Stimulated activated CD8-positive, alpha-beta memory T cell treated with anti-CD3 and anti-CD28 coated beads, Interleukin-2, amount 100 ng/mL, for 1 hour (primary cell): ENCODE measurements around the gene RNF166.
A peak's percentile ranks its signal among the peaks of the same experiment; 100 is the strongest.

ENCODE experiments used
- DNase-seq, 2 donors: peaks; one replicate each; pipeline ENCODE4 v3.0.0-alpha.2; 2020; ENCODE audit warnings: low read depth in 2 of 2

The RNF166 gene

DNA sequence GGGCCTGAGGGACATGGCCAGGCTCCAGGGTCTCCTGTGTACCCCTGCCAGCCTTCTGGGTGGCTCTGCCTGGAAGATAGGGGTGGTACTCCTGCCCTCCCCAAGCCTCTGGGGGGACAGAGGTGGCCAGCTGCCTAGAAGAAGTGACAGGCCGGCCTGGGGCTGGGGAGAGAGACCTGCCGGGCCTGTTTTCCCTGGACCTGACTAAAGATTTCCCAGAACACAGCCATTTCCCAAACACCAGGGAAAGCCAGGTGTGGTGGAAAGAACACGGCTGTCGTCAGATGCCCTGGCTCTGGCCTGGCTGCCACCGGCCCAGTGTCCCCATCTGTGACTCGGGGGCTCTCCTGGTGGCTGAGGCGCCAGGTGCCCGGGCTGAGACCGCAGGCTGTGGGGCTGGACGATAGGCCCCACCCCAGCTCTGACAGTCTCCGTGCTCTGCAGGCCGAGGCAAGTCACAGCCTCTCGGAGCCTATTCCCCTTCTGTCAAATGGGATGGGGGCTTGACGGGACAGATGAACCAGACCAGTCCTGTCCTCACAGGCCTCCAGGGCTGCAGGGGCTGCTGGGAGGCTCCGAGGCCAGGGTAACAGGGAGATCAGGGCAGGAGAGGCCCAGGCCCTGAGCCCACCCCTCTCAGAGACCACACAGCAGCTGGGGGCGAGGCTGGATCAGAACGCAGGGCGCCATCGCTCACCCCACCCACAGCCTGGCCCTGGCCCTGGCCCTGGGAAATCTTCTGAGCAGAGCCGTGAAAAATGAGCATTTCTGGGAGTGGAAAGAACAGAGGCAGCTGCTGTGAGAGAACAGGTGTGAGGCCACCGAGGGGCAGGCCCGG lies 33.1 kb upstream of the RNF166 start:
- no peak for DNase-seq

DNA sequence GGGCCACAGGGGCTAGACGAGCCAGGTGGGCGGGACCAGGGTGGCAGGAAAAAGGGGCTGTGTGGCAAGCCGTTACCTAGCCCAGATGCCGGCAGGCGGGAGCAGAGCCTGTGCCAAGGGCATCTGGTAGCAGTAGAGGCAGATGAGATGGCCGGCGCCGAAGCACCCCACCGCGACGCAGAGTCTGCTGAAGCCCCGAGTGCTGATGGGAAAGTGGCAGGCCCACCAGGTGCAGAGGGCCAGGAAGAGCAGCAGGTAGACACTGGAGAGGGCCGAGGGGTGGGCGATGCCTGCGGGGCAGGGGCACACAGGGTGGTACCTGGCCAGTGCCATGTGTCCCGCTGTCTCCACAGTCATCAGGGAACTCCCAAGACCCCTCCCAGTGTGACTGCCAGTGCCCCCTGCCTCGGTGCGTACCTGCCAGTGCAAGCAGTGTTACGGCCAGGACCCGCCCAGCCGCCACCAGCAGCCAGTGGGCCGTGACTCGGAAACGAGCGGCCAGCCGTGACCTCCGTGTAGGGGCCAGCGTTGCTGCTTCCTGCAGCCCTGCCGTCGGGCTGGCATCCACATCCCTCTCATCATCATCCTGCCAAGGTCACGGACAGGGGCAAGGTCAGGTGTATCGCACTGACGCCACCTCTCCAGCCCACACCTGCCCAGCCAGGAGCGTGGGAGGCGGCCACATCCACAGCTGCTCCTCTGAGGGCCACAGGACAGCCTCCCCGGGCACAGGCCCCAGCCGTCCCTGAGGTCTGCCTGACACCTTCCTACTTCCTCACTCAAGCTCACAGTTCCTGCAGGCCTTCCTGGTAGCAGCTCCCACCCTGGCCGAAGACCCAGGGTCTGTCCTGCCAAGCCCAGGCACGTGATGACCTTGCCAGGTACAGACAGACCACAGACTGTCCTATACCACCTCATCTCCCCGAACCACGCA lies 32.2 kb upstream of the RNF166 start:
- DNase-seq: no peak

DNA sequence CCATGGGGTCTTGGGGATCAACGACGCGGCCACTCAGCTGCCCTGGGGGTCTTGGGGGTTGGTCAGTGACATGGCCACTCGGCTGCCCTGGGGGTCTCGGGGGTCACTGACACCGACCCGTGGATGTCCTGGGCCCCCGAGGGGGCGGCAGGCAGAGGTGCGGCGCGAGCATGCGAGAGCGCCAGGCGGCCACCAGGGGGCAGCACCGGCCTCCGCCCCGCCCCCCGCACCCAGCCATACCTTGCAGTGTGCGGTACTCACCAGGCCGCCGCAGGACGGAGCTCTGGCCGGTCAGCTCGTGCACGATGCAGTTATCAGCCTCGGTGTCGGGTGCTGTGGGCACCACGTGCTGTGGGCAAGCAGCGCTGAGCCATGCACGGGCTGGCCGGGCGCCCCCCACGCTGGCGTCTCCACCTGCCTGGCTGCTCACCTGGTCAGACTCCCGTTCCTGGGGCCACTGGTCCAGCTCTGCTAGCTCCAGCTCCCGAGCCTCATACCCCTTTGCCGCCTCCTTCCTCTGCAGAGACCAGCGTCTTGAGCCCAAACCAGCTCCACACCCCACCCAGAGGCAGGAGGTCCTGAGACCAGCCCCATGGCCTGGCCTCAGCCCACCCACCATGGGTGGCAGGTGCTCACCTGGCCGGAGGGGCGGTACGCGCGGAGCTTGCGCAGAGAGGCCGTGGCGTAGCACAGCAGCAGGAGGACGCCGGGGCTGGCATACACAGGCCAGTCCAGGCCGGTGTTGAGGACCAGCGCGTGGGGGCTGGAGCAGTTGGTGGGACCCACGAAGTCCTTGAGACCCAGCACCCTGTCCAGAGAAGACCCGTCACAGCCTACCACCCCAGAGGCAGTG lies 31.3 kb upstream of the RNF166 start:
- DNase-seq: peak; percentile 43 to 61

DNA sequence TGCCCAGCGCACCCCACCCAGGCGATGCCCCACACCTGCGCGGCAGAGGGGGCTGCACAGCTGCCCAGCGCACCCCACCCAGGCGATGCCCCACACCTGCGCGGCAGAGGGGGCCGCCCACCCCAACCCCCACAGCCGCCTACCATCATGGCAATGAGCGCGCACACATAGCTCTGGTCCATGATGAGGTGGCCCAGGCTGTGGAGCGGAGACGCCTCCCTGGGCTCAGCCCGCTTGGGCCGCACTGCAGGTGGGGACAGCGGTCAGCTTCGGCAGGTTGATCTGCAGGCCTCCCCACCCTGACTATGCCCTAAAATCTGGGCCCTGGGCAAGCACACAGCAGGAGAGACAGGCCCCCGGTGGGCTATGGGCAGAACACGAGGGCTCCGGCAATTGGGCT lies 30.3 kb upstream of the RNF166 start:
- DNase-seq: no peak

DNA sequence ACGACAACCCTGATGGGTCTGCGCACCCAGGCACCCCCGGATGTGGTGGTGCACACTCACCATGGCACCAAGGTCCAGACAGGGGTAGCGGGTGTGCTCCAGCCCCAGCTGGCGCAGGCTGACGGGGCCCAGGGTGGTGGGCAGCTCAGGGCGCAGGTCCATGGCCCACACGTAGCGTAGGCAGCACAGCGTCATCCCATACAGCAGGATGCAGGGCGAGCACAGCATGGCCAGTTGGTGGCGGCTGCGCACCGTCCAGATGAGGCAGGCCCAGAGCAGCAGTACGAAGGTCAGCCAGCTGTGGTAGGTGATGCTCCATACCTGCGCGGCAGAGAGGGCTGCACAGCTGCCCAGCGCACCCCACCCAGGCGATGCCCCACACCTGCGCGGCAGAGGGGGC lies 29.9 kb upstream of the RNF166 start:
- no peak for DNase-seq

DNA sequence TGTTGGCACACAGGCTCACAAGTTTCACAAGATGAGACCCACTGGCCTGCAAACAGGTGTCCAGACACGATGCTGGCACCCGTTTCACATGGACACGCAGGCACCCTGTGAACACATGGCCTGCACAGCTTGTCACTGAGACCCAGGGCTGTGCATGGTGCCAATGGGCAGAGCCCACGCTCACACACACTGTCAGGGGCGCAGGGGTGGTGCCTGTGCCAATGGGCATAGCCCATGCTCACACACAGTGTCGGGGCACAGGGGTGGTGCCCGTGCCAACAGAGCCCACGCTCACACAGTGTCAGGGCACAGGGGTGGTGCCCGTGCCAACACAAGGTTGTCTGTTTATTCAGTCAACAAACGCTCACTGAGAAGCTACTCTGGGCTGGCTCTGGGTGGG lies 29.4 kb upstream of the RNF166 start:
- no peak for DNase-seq

DNA sequence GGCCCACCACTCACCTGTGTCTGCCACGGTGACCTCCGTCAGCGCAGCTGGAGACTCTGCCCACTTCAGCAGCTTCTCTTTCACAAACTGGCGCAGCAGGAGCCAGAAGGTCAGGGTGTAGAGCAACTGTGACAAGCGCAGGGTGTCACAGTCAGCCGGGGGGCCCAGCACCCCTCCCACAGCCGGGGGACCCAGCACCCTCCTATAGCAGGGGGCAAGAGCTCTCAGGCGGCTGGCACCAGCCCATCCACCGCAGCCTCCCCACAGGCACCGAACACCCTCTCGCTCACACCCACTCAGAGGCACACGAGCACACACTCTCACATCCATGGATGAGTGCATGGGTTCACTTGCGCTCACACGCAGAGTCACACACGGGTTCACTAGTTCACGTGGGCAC lies 28.9 kb upstream of the RNF166 start:
- no peak for DNase-seq

DNA sequence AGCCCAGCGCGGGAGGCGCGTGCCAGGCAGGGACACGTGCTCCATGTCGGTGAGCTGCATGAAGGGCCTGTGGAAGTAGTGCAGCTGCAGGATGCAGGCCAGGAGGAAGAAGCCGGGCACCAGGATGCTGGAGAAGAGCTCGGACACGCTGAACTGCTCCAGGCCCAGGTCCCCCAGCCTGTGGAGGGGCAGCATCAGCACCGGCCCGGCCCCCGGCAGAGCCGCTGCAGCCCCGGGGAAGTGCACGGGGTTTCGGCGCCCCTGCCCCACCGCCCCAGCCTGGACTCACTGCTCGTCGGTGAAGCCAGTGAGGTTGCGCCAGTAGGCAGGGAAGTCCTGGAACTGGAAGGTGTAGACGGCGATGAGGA lies 28.1 kb upstream of the RNF166 start:
- DNase-seq: no peak

DNA sequence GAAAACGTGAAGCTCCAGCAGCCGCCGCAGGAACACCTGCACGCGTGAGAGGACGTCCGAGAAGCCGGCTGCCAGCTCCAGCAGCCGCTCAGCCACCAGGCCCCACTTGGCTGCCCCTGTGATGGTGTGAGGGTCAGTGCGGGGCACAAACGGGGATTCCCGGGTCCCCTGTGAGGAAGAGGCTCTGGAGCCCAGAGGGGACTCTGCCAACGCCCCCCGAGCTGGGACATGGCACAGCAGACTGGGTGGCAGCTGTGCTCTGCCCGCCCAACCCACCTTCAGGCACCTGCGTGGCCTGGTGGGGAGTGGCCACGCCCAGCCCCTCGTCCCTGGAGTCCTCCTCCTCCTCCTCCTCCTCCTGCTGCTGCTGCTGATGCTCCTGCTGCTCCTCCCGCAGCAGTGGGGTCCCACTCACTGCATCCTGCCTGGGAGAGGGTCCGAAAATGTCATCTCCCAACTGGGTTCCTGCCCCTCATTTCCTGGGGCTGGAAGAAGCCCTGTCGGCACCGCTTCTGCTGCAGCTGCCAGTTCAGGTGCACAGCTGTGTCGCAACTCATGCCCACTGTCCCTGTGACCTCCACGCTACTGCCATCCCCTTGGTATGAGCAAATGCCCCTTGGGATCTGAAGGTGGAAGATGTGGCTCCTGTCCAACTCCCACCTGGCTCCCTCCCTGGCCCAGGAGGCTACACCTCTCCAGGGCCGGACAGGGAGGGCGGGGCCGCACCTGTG lies 27.6 kb upstream of the RNF166 start:
- no peak for DNase-seq

DNA sequence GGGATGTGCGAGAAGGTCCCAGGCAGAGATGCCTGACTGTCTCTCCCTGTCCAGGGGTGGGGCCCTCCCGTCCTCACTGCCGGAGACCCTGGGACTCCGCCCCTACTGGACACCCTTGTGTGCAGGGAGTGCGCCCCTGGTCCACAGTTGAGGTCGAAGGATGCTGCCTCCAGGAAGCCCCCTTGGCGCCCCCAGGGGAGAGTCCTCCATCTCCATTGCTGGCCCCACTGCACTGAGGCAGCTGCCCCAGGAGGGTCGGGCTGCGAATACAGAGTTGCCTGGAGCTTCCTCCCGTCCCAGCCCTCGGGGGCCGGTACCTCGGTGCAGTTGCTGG lies 26.7 kb upstream of the RNF166 start:
- no peak for DNase-seq

DNA sequence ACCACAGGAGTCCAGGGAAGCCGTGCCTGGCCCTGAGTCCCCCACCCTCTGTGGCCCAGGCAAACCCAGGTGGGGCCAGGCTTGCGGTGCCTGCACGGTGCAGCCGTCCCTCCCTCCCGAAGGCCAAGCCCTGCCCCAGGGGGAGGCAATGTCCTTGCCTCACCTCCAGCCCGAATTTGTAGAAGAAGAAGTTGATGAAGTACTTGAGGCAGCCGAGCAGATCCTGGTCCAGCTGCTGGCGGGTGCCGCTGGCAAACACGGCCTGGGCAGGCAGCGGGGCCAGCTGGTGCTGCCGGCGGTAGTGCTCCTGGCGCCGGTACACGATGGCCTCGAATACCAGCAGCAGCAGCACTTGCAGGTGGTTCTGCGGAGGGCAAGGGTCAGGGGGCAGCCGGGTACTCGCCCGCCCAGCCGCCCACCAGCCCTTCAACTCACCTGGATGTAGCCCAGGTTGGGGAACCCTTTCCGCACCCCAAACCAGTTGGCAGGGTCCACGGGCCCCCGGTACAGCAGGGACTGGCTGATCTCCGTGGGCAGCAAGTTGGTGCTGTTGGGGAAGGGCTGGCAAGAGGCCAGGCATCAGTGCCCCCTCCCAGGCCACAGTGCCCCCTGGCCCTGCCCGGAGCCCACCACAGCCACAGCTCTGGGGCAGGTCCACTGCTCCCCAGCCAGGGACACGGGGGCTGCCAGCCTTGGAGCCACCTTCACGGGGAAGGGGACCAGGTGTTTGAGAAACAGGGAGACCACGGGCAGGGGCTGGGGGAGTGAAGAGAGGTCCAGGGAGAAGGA lies 26.2 kb upstream of the RNF166 start:
- no peak for DNase-seq

DNA sequence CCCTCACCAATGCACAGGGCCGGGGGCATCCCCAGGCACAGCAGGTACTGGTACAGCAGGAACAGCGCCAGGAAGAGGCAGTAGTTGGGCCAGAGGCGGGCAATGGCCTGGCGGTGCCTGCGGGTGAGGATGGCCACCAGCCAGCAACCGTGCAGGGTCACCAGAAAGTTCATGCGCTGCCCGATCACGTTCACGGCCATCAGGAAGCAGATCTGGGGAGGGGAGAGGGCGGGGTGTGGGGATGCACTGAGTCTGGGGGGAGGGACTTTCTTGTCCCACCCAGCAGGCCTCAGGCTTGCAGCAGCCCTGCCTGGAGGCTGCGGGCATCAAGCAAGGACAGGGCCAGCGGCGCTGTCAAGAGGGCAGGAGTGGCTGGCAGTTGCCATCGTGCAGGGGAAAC lies 25.5 kb upstream of the RNF166 start:
- no peak for DNase-seq

DNA sequence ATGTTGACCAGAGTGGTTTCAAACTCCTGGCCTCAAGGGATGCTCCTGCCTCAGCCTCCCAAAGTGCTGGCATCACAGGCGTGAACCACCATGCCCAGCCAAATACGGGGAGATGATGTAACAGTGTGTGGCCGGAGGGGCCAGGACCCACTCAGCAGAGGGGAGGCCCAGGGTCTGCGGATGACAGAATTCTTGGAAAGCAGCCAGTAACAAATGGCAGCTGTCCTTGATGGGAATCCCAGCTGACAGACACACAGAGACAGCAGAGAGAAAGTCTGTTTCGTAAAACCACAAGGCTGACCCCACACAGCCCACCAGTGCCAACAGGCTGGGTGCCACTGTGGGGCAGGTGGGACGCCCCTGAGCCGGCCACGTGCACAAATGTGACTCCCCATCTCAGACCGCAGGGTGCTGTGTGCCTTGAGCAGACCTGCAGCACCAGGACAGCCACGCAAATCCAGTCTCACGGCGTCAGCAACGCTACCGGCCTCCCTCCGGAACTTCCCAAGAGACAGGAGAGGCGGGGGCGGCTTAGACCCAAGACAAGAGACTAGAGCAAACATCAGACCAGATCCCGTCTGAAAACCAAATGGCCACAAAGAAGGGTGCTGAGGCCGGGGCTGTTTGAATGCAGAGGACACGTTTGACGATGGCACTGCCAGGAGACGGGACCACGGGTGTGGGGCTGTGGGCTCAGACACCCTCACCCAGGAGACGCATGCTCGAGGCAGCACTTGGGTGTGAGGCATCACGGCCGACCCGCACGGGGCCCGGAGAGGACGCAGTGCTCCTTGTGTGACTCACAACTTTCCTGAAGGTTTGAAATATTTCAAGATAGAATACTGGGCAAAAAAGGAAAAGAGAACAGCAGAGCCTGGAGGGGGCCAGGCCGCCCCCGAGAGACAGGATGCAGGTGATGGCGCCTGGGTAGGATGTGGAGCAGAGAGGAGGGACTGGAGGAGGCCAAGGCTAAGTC lies 24.7 kb upstream of the RNF166 start:
- DNase-seq: no peak

DNA sequence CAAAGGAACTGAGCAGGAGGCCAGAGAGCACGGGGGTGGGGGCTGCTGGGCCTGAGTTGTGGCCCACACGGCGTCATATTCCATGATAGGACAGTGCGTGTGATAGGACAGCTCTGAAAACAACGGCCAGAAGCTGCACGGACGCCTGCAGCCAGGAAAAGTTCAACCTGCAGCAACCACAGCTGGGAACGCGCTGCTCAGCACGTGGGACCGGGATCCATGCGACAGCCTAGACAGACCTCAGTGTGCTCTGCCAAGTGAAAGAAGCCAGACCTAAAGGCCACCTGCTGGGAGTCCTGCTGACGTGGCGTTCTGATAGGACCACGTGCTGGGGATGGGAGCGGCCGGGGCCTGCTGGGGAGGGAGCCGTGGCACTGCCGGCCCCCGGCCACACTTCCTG lies 21.7 kb upstream of the RNF166 start:
- DNase-seq: no peak

DNA sequence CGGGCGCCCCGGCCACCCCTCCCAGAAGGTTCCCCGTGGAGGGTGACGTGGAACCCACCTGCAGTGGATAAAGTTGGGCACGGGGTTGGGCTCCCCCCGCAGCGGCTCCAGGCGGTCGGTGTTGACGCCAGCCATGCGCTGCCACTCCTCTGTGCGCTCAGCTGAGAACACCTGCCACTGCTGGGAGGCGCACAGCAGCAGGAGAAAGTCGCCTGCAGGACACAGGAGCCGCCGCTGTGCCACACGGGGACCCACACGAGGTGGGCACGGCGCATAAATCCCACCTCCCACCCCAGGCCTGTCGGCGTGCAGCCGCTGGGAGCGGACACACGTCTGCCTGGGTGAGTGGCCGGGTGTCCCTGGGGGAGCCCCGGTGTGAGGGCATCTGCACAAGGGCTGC lies 20.8 kb upstream of the RNF166 start:
- DNase-seq: no peak

DNA sequence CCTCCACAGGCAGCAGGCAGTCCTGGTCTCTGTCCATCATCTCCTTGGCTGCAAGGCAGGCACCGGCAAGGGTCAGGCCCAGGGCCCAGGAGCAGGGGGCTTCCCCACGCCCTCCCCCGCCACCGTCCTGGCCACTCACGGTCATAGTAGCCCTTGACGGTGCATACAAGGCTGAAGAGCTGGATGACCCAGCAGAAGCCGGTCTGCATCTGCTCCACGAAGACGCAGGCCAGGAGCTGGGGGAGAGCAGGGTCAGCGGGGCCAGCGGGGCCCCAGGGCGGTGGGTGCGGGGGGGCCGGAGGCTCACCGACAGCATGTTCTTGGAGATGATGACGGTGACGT lies 20.2 kb upstream of the RNF166 start:
- no peak for DNase-seq

DNA sequence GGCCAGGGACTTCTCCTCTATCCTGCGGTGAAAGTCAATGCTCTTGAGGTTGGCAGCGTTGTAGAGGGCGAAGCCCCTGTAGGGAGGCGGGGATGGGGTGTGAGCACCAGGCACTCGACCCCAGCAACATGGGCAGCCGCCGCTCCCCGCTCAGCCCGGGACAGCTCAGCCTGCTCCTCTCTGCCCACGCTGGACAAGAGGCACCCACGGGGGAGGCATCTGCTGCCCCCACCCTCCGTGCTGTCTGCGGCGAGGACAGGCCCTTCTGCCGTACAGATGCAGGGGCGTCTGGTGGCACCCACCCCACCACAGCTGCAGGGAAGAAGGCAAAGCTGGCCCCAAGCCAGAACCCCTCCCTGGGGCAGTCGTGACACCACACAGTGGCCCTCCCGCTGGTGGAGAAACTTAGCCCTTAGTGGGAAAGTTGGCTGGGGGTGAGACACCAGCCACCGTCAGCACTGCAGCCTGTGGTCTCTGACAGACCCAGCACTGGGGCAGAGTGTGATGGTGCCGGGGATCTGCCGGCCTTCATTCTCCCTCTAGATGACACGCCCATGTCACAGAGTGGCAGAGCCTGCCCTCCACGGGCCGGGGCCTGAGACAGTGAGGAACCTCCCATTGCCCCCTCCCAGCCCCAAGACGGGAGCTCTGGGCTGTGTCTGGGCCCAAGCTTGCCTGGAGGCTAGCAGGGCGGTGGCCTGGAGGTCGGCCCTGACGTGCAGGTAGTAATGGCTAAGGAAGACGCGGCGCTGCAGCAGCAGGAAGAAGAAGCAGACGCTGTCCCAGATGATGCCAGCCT lies 19.6 kb upstream of the RNF166 start:
- no peak for DNase-seq

DNA sequence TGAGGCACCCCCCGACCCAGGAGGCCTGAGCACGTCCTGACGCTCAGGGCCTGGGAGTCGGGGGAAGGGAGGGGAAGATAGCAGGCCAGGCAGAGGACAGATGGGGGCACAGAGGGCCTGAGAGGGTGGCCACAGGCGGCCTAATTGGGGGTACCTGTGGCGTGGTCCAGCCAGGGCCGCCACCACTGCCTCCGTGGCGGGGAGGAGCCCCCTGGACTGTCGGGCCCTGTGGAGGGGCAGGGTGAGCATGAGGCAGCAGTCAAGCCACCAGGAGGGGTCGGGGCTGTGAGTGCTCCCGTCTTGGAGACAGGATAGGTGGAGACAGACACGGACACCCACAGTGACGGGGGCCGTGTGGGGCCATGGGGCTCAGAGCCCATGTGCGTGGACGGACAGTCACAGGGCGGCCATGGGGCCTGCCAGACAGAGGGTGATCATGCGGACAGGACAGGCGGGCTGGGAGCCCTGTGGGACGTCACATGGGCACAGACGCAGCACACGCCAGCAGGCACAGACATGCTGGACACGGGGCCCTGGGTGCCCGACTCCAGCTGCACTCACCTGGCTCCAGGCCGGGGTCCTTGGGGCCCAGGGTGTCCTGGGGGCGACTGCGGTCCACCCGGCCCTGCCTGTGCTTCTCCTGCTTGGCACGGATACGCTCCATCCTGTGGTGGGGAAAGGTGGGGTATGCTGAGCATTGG lies 18.8 kb upstream of the RNF166 start:
- DNase-seq: no peak
